GM12878 (cell line): ENCODE data around the gene PNLDC1. TPM values are rescaled to one million over a fixed set of nuclear protein-coding genes. Genes with fewer than 3 reads are reported as not detected.

Experiments
- ATAC-seq: fragments of 200-7000 bp; cut with Tn5 transposase; 3 replicates; pipeline ENCODE4 v1.9.1; 2020; ENCODE audit warnings: mild to moderate bottlenecking, moderate library complexity
- BruUV-seq: library from RNA; stranded (reverse); fragments of 400-500 nt; replicated peaks from 2 replicates; lab custom pipeline; 2021; lab: Mats Ljungman, UMichigan
- CTCF ChIA-PET: fragments of 300-600 bp; sonication (Branson Sonifier 250); formaldehyde crosslinking; extraction: SDS; loops from one replicate; lab custom pipeline; 2021; ENCODE audit warnings: inconsistent platforms; lab: Yijun Ruan, JAX
- POLR2A ChIA-PET: fragments of 350-600 bp; formaldehyde crosslinking; extraction: SDS; loops from one replicate; lab custom pipeline; 2021; ENCODE audit warnings: inconsistent platforms; lab: Charles Lee
- RAD21 ChIA-PET: fragments of 300-600 bp; sonication (Branson Sonifier 250); formaldehyde crosslinking; loops from one replicate; lab custom pipeline; 2023; ENCODE audit warnings: antibody characterized with exemption; ENCODE audit not compliant: unreplicated experiment; lab: Charles Lee
- SMC1A ChIA-PET: fragments of 300-600 bp; sonication (Branson Sonifier 250); formaldehyde crosslinking; loops from one replicate; lab custom pipeline; 2023; ENCODE audit not compliant: unreplicated experiment, uncharacterized antibody; lab: Charles Lee
- DNase-seq: peaks from one replicate; pipeline ENCODE4 v3.0.0-alpha.2; 2011; ENCODE audit warnings: low read depth, low spot score
- FAIRE-seq: peaks from 3 replicates; lab custom pipeline; 2011; peaks lifted over from hg19 to GRCh38; lab: Jason Lieb, UNC
- H2AFZ ChIP-seq: 2 replicates; pipeline ENCODE4 v1.6.0; 2011; ENCODE audit warnings: low read depth, low read length, control low read depth; ENCODE audit not compliant: control insufficient read depth
- H3K27ac ChIP-seq: 2 replicates; pipeline ENCODE4 v1.5.1; 2011; ENCODE audit warnings: control low read depth; ENCODE audit not compliant: control insufficient read depth, insufficient read depth
- H3K27me3 ChIP-seq, 2 experiments: replicated peaks in 1 of 2; 2 replicates each; pipeline versions ENCODE4 v1.6.0 to v1.6.1; 2011; ENCODE audit warnings: low read length in 1 of 2; ENCODE audit not compliant: control insufficient read depth in 2 of 2, insufficient read depth in 2 of 2
- H3K36me3 ChIP-seq, 2 experiments: 2 replicates each; pipeline ENCODE4 v1.5.1; 2011; ENCODE audit warnings: low read length in 1 of 2; ENCODE audit not compliant: control insufficient read depth in 2 of 2, insufficient read depth in 2 of 2
- H3K4me1 ChIP-seq: 2 replicates; pipeline ENCODE4 v1.6.1; 2011; ENCODE audit warnings: mild to moderate bottlenecking, low read length, moderate library complexity, mixed read lengths; ENCODE audit not compliant: control insufficient read depth, insufficient read depth
- H3K4me2 ChIP-seq: 2 replicates; pipeline ENCODE4 v1.6.0; 2011; ENCODE audit warnings: control low read depth; ENCODE audit not compliant: control insufficient read depth, insufficient read depth
- H3K4me3 ChIP-seq: fragments of 200-600 bp; sonication (generic); 2 replicates; pipeline ENCODE4 v1.5.1; 2016
- H3K79me2 ChIP-seq: 2 replicates; pipeline ENCODE4 v1.6.0; 2011; ENCODE audit warnings: low read length; ENCODE audit not compliant: control insufficient read depth, insufficient read depth
- H3K9ac ChIP-seq: 2 replicates; pipeline ENCODE4 v1.8.0; 2011; ENCODE audit warnings: low read length, control low read depth, mixed read lengths; ENCODE audit not compliant: control insufficient read depth, insufficient read depth
- H3K9me3 ChIP-seq: replicated peaks from 3 replicates; pipeline ENCODE4 v1.5.1; 2011; ENCODE audit warnings: mild to moderate bottlenecking, low read length; ENCODE audit not compliant: control insufficient read depth, insufficient read depth
- H4K20me1 ChIP-seq: 2 replicates; pipeline ENCODE4 v1.6.0; 2011; ENCODE audit not compliant: control insufficient read depth, insufficient read depth
- BACH1 ChIP-seq: fragments of 450-650 bp; IDR thresholded peaks from 2 replicates; pipeline ENCODE4 v1.6.1; 2017; ENCODE audit warnings: mild to moderate bottlenecking, borderline replicate concordance
- GABPA ChIP-seq: IDR thresholded peaks from 2 replicates; pipeline ENCODE4 v1.6.1; 2014; ENCODE audit warnings: antibody characterized with exemption, low read depth, mild to moderate bottlenecking, inconsistent platforms
- MXI1 ChIP-seq: fragments of 150-350 bp; IDR thresholded peaks from 2 replicates; pipeline ENCODE4 v1.6.1; 2011; ENCODE audit warnings: low read depth, mild to moderate bottlenecking, inconsistent platforms, low read length, improper control_type of control experiment
- NR2C1 ChIP-seq: fragments of 450-650 bp; IDR thresholded peaks from 2 replicates; pipeline ENCODE4 v1.6.1; 2017; ENCODE audit warnings: antibody characterized with exemption, mild to moderate bottlenecking, moderate library complexity
- NR2C2 ChIP-seq: IDR thresholded peaks from 2 replicates; pipeline ENCODE4 v1.6.1; 2011; ENCODE audit warnings: borderline replicate concordance, low read depth; ENCODE audit not compliant: control insufficient read depth, insufficient read length
- PML ChIP-seq: IDR thresholded peaks from 2 replicates; pipeline ENCODE4 v1.6.1; 2012; ENCODE audit warnings: low read length, inconsistent platforms
- RUNX3 ChIP-seq: IDR thresholded peaks from 2 replicates; pipeline ENCODE4 v1.6.1; 2012; ENCODE audit warnings: low read length, inconsistent platforms
- TAF1 ChIP-seq: IDR thresholded peaks from 2 replicates; pipeline ENCODE4 v1.6.1; 2011; ENCODE audit warnings: mild to moderate bottlenecking, low read depth, low read length, borderline replicate concordance
- ZBTB40 ChIP-seq: fragments of 450-650 bp; IDR thresholded peaks from 2 replicates; pipeline ENCODE4 v1.6.1; 2016; ENCODE audit warnings: mild to moderate bottlenecking, moderate library complexity, borderline replicate concordance
- WGBS: methylation state at CpG from one replicate; pipeline ENCODE4 v1.1.6; 2016; ENCODE audit warnings: low lambda C conversion rate; ENCODE audit not compliant: insufficient replicate concordance, insufficient coverage; ENCODE audit errors: missing lambda C conversion rate; 5-methylcytosine and 5-hydroxymethylcytosine counted together
- in situ Hi-C: fragments of 300-500 bp; cut with MboI; formaldehyde crosslinking; loops from 9 replicates; pipeline ENCODE4 v1.14.3; 2018; ENCODE audit warnings: mixed read lengths
- intact Hi-C: fragments of 100-400 bp; cut with micrococcal nuclease; formaldehyde crosslinking; loops from one replicate; pipeline ENCODE4 v1.14.2; 2022; ENCODE audit not compliant: unreplicated experiment
- polyA plus RNA-seq, 11 experiments: library from polyadenylated mRNA; depleted of rRNA in 4 of 11; unstranded in 6 of 11; stranded (reverse) in 5 of 11; fragments of >200 nt; fragmentation: Nextera tagmentation in 4 of 11; fragmentation: Illumina TruSeq in 1 of 11; extraction: Ambion mirVana in 4 of 11; extraction: Trizol in 1 of 11; gene quantifications; 1 replicate in 1 of 11; 2 replicates in 10 of 11; pipeline versions ENCODE4 v1.2.1 to v1.2.3, GENCODE V29; 2011 to 2016; ENCODE audit warnings: inconsistent platforms in 2 of 11, missing spikeins in 2 of 11, low read depth in 1 of 11
- total RNA-seq, 4 experiments: library from RNA; depleted of rRNA in 3 of 4; stranded (reverse); fragments of >200 nt in 3 of 4; fragmentation: Illumina TruSeq in 1 of 4; extraction: Trizol in 1 of 4; gene quantifications; 2 replicates each; pipeline versions ENCODE4 v1.2.1 to v1.2.3, GENCODE V29; 2013 to 2021

Gene PNLDC1
- total and polyA plus RNA-seq, 10 of the 15 experiments (the other 5 are each of a cell fraction or from before 2014, with no cell fraction given) = 0.06 to 0.25 (median 0.09) TPM; not detected in 2

- DNase-seq = no peak
- ATAC-seq = no peak
- peak overlapping the region; percentile 81 for H3K9ac ChIP-seq
- H3K36me3 ChIP-seq = peaks cover 2 to 18% of the 10 kb centered on the region in 2 experiments; a peak in 3 of 4 replicates
- peak overlapping the region; percentile 88 for H3K4me3 ChIP-seq
- no peak for FAIRE-seq
- 3% methylated on average over 38 of the region's 45 CpGs for WGBS
- in situ Hi-C loops = no loop called here
- SMC1A ChIA-PET = interaction anchor here (0.7 to 3.6 kb wide), 10 partner anchors 20 to 70 kb away, joined by 3 to 20 read pairs (median 6); partner anchors contain the start of genes MRPL18, TCP1 and WTAP
- peak overlapping the region; percentile 72 for H2AFZ ChIP-seq
- no peaks in the 10 kb centered on the region for H4K20me1 ChIP-seq
- intact Hi-C loops = no loop called here
- CTCF ChIA-PET = interaction anchor here (0.9 to 1.9 kb wide), 9 partner anchors 10 to 71 kb away, joined by 3 to 8 read pairs (median 5); partner anchors contain the start of gene WTAP
- TF ChIP-seq ZBTB40 (peak; percentile 60; the same call in 1 of the 2 replicates), GABPA (peak; percentile 57), RUNX3 (0 out of 2 replicates have a peak, but pooled peaks have one; percentile 9), MXI1 (peak; percentile 45; the same call in 1 of the 2 replicates), PML (peak; percentile 50; the same call in 1 of the 2 replicates), TAF1 (0 out of 2 replicates have a peak, but pooled peaks have one; percentile 6), NR2C1 (0 out of 2 replicates have a peak, but pooled peaks have one; percentile 9), BACH1 (no peak), NR2C2 (no peak)
- H3K9me3 ChIP-seq = no peaks in the 10 kb centered on the region
- POLR2A ChIA-PET = interaction anchor here (0.5 to 4.8 kb wide), 14 partner anchors 9 to 1230 kb away, joined by 3 to 50 read pairs (median 4); partner anchors contain the start of genes MRPL18, TCP1 and WTAP
- H3K4me2 ChIP-seq = peak overlapping the region; percentile 56
- peaks cover 5% of the 10 kb centered on the region for H3K4me1 ChIP-seq
- no peaks in the 10 kb centered on the region for H3K27me3 ChIP-seq
- RAD21 ChIA-PET = interaction anchor here (1.0 to 2.3 kb wide), 5 partner anchors 27 to 34 kb away, joined by 3 to 10 read pairs (median 6); partner anchors contain the start of genes MRPL18, TCP1 and WTAP
- peak overlapping the region; percentile 96 for H3K27ac ChIP-seq
- TSS peak; percentile 91 for BruUV-seq
- peaks cover 26% of the 10 kb centered on the region for H3K79me2 ChIP-seq
These were observed 38.8 kb upstream of the PNLDC1 start for GRCh38 chr6:159761129-159761872.
